Measurements from ENCODE around the gene PHF21B.

GRCh38 chr22:44869196-44869595 lies 140.6 kb downstream of the PHF21B start:
- TF ChIP-seq CTCF (IDR thresholded peaks at IDR 0.05) (no peak), POLR2A (IDR thresholded peaks at IDR 0.05) (no peak)
